Common myeloid progenitor, CD34-positive (primary cell): ENCODE measurements around the gene TRIM71.

Source experiments
- CTCF ChIA-PET: fragments of 350-600 bp; sonication (Branson Sonifier 250); formaldehyde crosslinking; loops from one replicate; lab custom pipeline; 2021; ENCODE audit warnings: antibody characterized with exemption; lab: Charles Lee
- POLR2A ChIA-PET: fragments of 350-600 bp; sonication (Branson Sonifier 250); formaldehyde crosslinking; loops from one replicate; lab custom pipeline; 2021; ENCODE audit warnings: antibody characterized with exemption; lab: Charles Lee
- DNase-seq, 3 donors: peaks; one replicate each; pipeline versions ENCODE4 v3.0.0 to v3.0.0-alpha.2; 2013
- H3K27ac ChIP-seq, 2 experiments: 1 replicate in 1 of 2; 2 replicates in 1 of 2; pipeline ENCODE4 v1.7.0; 2013; ENCODE audit warnings: inconsistent platforms in 2 of 2, low read length in 2 of 2, mild to moderate bottlenecking in 2 of 2, low read depth in 1 of 2, moderate library complexity in 1 of 2; ENCODE audit not compliant: severe bottlenecking in 2 of 2, insufficient read depth in 1 of 2, poor library complexity in 1 of 2
- H3K27me3 ChIP-seq, 5 experiments: replicated peaks in 2 of 5; 1 replicate in 3 of 5; 2 replicates in 2 of 5; pipeline versions ENCODE4 v1.6.1 to v1.7.0; 2013; ENCODE audit warnings: low read length in 4 of 5, mild to moderate bottlenecking in 2 of 5, moderate library complexity in 2 of 5, inconsistent platforms in 1 of 5; ENCODE audit not compliant: insufficient read depth in 5 of 5, control insufficient read depth in 4 of 5
- H3K36me3 ChIP-seq, 4 experiments: 1 replicate in 2 of 4; 2 replicates in 2 of 4; pipeline versions ENCODE4 v1.6.1 to v1.7.0; 2013; ENCODE audit warnings: low read length in 3 of 4, control low read depth in 1 of 4, mild to moderate bottlenecking in 1 of 4; ENCODE audit not compliant: control insufficient read depth in 4 of 4, insufficient read depth in 4 of 4
- H3K4me1 ChIP-seq, 4 experiments: 1 replicate in 3 of 4; 2 replicates in 1 of 4; pipeline versions ENCODE4 v1.6.1 to v1.7.1; 2013; ENCODE audit warnings: low read length in 3 of 4, mild to moderate bottlenecking in 3 of 4, control low read depth in 1 of 4, inconsistent platforms in 1 of 4, moderate library complexity in 1 of 4; ENCODE audit not compliant: control insufficient read depth in 4 of 4, insufficient read depth in 4 of 4; ENCODE audit errors: control extremely low read depth in 1 of 4
- H3K4me3 ChIP-seq, 7 experiments: 1 replicate in 4 of 7; 2 replicates in 3 of 7; pipeline versions ENCODE4 v1.5.1 to v1.7.0; 2013; ENCODE audit warnings: mild to moderate bottlenecking in 7 of 7, low read length in 6 of 7, moderate library complexity in 6 of 7, inconsistent platforms in 2 of 7, low read depth in 2 of 7, control low read depth in 1 of 7; ENCODE audit not compliant: insufficient read depth in 4 of 7, control insufficient read depth in 1 of 7; ENCODE audit errors: extremely low read depth in 1 of 7
- H3K9me3 ChIP-seq, 5 experiments: 1 replicate in 4 of 5; 2 replicates in 1 of 5; pipeline versions ENCODE4 v1.6.1 to v1.7.1; 2013; ENCODE audit warnings: low read length in 4 of 5, mild to moderate bottlenecking in 2 of 5, inconsistent platforms in 1 of 5, low read depth in 1 of 5, moderate library complexity in 1 of 5; ENCODE audit not compliant: control insufficient read depth in 4 of 5, insufficient read depth in 2 of 5; ENCODE audit errors: control extremely low read depth in 1 of 5
- WGBS: methylation state at CpG from one replicate; pipeline ENCODE4 v1.1.5; 2013; ENCODE audit not compliant: insufficient coverage; 5-methylcytosine and 5-hydroxymethylcytosine counted together

Gene TRIM71

DNA sequence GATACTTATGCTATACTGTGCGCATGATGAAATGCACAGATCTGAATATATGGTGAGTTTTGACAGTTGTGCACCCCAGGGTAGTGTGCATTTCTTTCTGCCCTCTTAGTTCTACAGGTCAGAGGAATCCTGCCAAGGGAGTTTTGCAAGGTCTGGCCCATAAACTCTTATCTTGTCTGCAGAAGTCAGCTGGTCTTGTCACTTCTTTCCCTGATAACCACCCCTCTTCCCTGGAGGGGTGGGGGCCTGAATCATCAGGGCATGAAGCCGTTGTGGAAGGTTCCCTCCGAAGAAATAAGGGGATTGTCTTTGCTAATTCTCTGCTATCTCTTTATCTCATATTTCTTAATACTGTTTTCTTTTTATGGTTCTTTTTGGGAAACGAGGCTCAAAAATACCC, 30.4 kb downstream of the TRIM71 start:
- Histone ChIP-seq H3K4me1 (peaks cover under 1 to 58% (median 8%) of the 10 kb centered on the region in 4 experiments), H3K9me3 (no peaks in the 10 kb centered on the region), H3K36me3 (no peaks in the 10 kb centered on the region), H3K27me3 (no peaks in the 10 kb centered on the region), H3K27ac (no peak overlapping the region), H3K4me3 (no peak overlapping the region)
- ChIA-PET CTCF (interaction anchor here (0.6 to 1.2 kb wide), 3 partner anchors 54 to 115 kb away, joined by 3 read pairs; no protein-coding TSS in a partner anchor), POLR2A (no interaction called here)
- DNase-seq: no peak
- 90% methylated on average over 1 of the region's 4 CpGs for WGBS

DNA sequence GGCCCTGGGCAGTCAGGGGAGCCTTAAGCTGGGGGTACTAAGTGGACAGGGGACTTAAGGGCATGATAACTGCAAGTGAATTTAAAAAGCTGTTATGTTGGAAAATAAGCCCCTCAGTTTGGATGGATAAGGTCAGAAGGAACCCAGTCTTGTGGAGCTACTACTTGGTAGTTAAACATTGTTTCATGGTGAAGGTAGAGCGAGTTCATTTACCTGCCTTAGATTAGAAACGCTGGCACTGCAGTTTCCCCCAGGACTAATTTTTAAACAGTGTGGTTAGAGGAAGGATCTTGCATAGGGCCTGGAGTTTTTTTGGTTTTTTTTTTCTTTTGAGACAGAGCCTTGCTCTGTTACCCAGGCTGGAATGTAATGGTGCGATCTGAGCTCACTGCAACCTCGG, 31.2 kb downstream of the TRIM71 start:
- Histone ChIP-seq H3K27ac (no peak overlapping the region), H3K4me1 (peaks cover 0 to 52% (median 6%) of the 10 kb centered on the region in 4 experiments), H3K9me3 (no peaks in the 10 kb centered on the region), H3K27me3 (no peaks in the 10 kb centered on the region), H3K4me3 (no peak overlapping the region), H3K36me3 (no peaks in the 10 kb centered on the region)
- POLR2A ChIA-PET: no interaction called here
- WGBS: 100% methylated on average over 2 of the region's 4 CpGs
- DNase-seq: no peak
- CTCF ChIA-PET: interaction anchor here (0.9 to 1.2 kb wide), 3 partner anchors 22 to 54 kb away, joined by 3 read pairs; no protein-coding TSS in a partner anchor

DNA sequence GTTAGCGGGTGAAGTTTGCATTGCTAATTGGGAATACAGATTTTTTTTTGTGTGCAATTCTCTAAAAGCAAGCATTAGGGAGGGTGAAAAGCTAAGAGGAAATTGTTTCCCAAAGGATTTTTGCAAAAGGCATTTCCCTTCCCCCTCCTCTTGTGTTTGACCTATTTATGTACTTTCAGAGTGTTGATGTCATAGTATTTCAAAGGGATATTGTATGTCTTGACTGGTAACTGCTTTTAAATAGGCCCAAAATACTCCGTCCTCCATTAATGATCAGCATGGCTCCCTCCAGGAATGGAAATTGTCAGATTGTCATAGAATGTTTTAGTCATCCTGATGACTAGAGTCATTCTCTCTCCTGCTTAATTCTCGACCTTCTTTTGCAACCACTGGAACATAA, 32.4 kb downstream of the TRIM71 start:
- Histone ChIP-seq H3K4me3 (no peak overlapping the region), H3K36me3 (no peaks in the 10 kb centered on the region), H3K4me1 (peaks cover 0 to 50% (median 10%) of the 10 kb centered on the region in 4 experiments), H3K9me3 (no peaks in the 10 kb centered on the region), H3K27ac (no peak overlapping the region), H3K27me3 (no peaks in the 10 kb centered on the region)
- DNase-seq: no peak
- POLR2A ChIA-PET: no interaction called here
- WGBS: 100% methylated on average over 1 of the region's 3 CpGs
- CTCF ChIA-PET: interaction anchor here (1.4 kb wide), 1 partner anchor 36 kb away, joined by 5 read pairs; no protein-coding TSS in a partner anchor

DNA sequence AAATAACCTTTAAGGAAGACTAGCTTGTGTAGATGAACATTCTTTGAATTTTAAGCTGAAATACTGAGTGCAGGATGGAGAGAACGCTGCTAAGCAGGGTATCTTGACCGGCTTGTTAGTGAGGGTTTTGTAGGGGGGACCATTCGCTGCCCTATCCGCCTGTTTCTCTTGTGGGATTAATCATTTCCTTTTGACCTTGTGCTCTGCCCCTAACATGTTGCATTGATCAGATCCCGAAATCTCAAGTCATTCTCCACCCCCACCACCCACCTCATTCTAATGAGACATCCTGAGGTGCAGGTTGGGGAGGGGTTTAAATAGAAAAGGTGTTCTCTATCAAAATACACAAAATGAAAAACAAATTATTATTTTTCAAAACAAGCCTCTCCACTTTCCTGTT, 32.8 kb downstream of the TRIM71 start:
- DNase-seq: no peak
- ChIA-PET POLR2A (no interaction called here), CTCF (interaction anchor here (0.8 to 1.4 kb wide), 2 partner anchors 9 to 37 kb away, joined by 4 to 5 read pairs; no protein-coding TSS in a partner anchor)
- H3K9me3 ChIP-seq: no peaks in the 10 kb centered on the region
- H3K36me3 ChIP-seq: no peaks in the 10 kb centered on the region
- no peak overlapping the region for H3K27ac ChIP-seq
- peaks cover 0 to 52% (median 13%) of the 10 kb centered on the region in 4 experiments for H3K4me1 ChIP-seq
- H3K27me3 ChIP-seq: no peaks in the 10 kb centered on the region
- WGBS: 82% methylated on average over 3 of the region's 5 CpGs
- H3K4me3 ChIP-seq: no peak overlapping the region

DNA sequence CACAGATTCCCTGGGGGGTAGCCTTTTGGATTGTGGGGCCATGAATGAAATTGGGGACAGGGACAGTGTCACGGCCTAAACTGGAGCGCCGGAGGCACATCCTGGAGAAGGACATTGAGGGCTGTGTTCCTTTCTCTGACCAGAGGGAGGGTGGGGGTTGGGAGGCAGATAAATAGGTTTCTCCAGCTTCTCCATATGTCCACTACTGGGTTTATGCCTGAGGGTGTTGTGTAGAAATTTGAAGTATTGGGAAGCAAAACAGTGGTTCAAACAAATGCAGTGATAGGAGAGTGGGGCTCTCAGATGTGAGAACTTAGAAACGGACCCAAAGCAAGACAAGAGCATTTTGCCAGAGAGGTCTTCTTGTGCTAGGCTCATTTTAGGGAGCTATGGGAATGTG, 34.3 kb downstream of the TRIM71 start:
- ChIA-PET POLR2A (interaction anchor here (0.6 kb wide), 1 partner anchor 9 kb away, joined by 3 read pairs; no protein-coding TSS in a partner anchor), CTCF (interaction anchor here (0.7 to 1.1 kb wide), 2 partner anchors 14 to 43 kb away, joined by 3 to 4 read pairs; no protein-coding TSS in a partner anchor)

DNA sequence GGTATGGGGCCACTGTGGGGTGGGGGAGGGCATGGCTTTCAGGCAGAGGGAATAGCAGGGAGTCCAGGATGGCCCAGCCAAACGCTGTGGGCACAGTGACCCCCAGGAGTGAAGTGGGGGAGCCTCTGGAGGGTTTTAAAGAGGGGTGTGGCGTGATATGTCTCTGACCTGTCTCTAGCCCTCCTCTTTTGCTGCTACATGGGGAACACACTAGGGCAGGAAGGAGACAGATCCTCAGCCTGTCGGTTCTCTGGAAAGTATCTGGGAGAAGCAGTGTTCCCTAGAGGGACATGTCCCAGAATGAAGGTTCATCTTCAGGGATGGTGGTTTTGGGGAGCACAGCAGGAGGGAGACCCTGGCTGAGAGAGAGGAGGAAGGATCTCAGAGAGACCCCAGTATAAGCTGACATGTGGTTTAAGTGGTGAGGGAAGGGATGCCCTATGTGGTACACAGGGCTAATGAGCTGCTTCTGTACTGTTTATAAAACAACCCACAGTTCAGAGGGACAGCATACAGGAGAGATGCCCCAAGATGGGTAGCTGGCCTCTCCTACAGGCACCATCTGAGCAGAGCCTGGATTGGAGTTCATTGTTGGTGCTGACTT, 37.7 kb downstream of the TRIM71 start:
- Histone ChIP-seq H3K27me3 (no peaks in the 10 kb centered on the region), H3K9me3 (no peaks in the 10 kb centered on the region), H3K27ac (no peak overlapping the region), H3K36me3 (peaks cover 0 to 6% (median 0%) of the 10 kb centered on the region in 4 experiments), H3K4me3 (no peak overlapping the region), H3K4me1 (peaks cover 0 to 53% (median 7%) of the 10 kb centered on the region in 4 experiments)
- POLR2A ChIA-PET: no interaction called here
- CTCF ChIA-PET: interaction anchor here (0.9 to 1.1 kb wide), 2 partner anchors 9 to 16 kb away, joined by 3 to 4 read pairs; no protein-coding TSS in a partner anchor
- DNase-seq: no peak
- WGBS: 100% methylated on average over 2 of the region's 3 CpGs

More for the DNA sequence above, 34.3 kb downstream of the TRIM71 start:
- Histone ChIP-seq H3K27me3 (no peaks in the 10 kb centered on the region), H3K9me3 (no peaks in the 10 kb centered on the region), H3K4me1 (peaks cover 0 to 61% (median 13%) of the 10 kb centered on the region in 4 experiments), H3K27ac (no peak overlapping the region), H3K4me3 (no peak overlapping the region), H3K36me3 (peaks cover 0 to 6% (median 0%) of the 10 kb centered on the region in 4 experiments)
- DNase-seq: no peak
- 100% methylated on average over 4 of the region's 4 CpGs for WGBS

DNA sequence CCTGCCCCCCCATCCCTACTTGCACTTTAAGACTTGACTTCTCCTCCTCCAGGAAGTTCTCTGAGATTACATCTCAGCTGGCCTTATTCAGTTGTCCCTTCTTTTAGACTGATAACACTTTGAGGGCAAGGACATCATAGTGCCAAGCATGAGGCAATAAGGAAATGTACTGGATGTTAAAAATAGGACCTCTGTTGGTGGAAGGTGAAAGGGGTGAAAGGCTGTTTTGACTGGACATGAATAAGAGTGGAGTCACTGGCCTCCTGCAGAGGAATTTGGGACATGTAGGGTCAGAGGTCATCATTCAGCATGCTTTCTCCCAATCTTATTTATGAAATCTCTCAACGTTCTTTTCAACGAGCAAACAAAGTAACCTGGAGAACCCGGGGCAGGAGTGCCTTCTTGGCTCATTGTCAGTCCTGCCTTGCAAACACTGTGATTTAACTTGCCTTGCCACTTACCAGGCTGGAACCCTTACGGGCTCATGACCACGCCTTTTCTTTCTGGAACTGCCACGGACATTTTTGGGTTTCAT, 38.6 kb downstream of the TRIM71 start:
- WGBS: 94% methylated on average over 6 of the region's 6 CpGs
- Histone ChIP-seq H3K27ac (no peak overlapping the region), H3K36me3 (peaks cover 0 to 6% (median 0%) of the 10 kb centered on the region in 4 experiments), H3K9me3 (no peaks in the 10 kb centered on the region), H3K4me3 (no peak overlapping the region), H3K27me3 (no peaks in the 10 kb centered on the region), H3K4me1 (peaks cover 0 to 49% (median 7%) of the 10 kb centered on the region in 4 experiments)
- CTCF ChIA-PET: interaction anchor here (0.9 to 1.1 kb wide), 2 partner anchors 8 to 15 kb away, joined by 3 to 4 read pairs; no protein-coding TSS in a partner anchor
- no peak for DNase-seq
- POLR2A ChIA-PET: no interaction called here
